NCI-H748 treated with DMSO at 0.1 percent for 48 hours (cell line): ENCODE results near the gene DMPK.
"Not testable (repeated sequence)": the region's sequence is repeated elsewhere in the genome, so short reads cannot be mapped to it uniquely, and the experiment has no call there.

Source experiments
- DNase-seq: peaks from one replicate; lab custom pipeline; 2025; lab: John Stamatoyannopoulos, UW

Gene DMPK

GRCh38 chr19:45768984-45769782 lies 13.1 kb downstream of the DMPK start, which contains the start of gene SIX5:
SIX5 (minus strand) TSS chr19:45769252; CDS start chr19:45768844, 408 bp downstream.
- DNase-seq, result peak; percentile 94

- no peak for DNase-seq
Observed at GRCh38 chr19:45768655-45768983, 13.7 kb downstream of the DMPK start.

GRCh38 chr19:45767881-45768654 lies 14.2 kb downstream of the DMPK start:
- peak; percentile 35 for DNase-seq

GRCh38 chr19:45767410-45767880 lies 14.8 kb downstream of the DMPK start:
- no peak for DNase-seq

- DNase-seq, result no peak
Observed at GRCh38 chr19:45766869-45767346, 15.4 kb downstream of the DMPK start.

- no peak for DNase-seq
Observed at GRCh38 chr19:45766296-45766868, 15.9 kb downstream of the DMPK start.

GRCh38 chr19:45765702-45766295 lies 16.5 kb downstream of the DMPK start:
- no peak for DNase-seq

- DNase-seq, result no peak
Observed at GRCh38 chr19:45764945-45765701, 17.2 kb downstream of the DMPK start.

- no peak for DNase-seq
Observed at GRCh38 chr19:45764475-45764874, 17.8 kb downstream of the DMPK start.

GRCh38 chr19:45763691-45764294 lies 18.5 kb downstream of the DMPK start:
- no peak for DNase-seq

GRCh38 chr19:45762870-45763631 lies 19.2 kb downstream of the DMPK start:
- DNase-seq, result no peak

- DNase-seq, result no peak
Observed at GRCh38 chr19:45761714-45762113, 20.6 kb downstream of the DMPK start.

- no peak for DNase-seq
Observed at GRCh38 chr19:45758921-45759320, 23.4 kb downstream of the DMPK start.

- DNase-seq, result no peak
Observed at GRCh38 chr19:45757695-45758094, 24.6 kb downstream of the DMPK start.

GRCh38 chr19:45754323-45754722 lies 28.0 kb downstream of the DMPK start:
- no peak for DNase-seq

- no peak for DNase-seq
Observed at GRCh38 chr19:45753548-45753947, 28.7 kb downstream of the DMPK start.

- DNase-seq, result no peak
Observed at GRCh38 chr19:45752639-45753038, 29.7 kb downstream of the DMPK start.

GRCh38 chr19:45751483-45751882 lies 30.8 kb downstream of the DMPK start:
- DNase-seq, result not testable (repeated sequence)

GRCh38 chr19:45747513-45747912 lies 34.8 kb downstream of the DMPK start:
- no peak for DNase-seq

- DNase-seq, result no peak
Observed at GRCh38 chr19:45746866-45747265, 35.4 kb downstream of the DMPK start.
